ENCODE data around the gene CHRNA3. TPM values are rescaled to one million over a fixed set of nuclear protein-coding genes. Genes with fewer than 3 reads are reported as not detected.

Gene CHRNA3
- total RNA-seq, 1 experiment from 2014 or later = not detected

- ChIA-PET RAD21 (ENCODE audit: low non-redundant PET in 1 of 2, low total read pairs in 2 of 2, uncharacterized antibody in 2 of 2, unreplicated experiment in 2 of 2) (no interaction called here), CTCF (no interaction called here), POLR2A (no interaction called here)
- DNase-seq (ENCODE audit: low read depth, low spot score) = no peak
- Histone ChIP-seq H3K4me1 (ENCODE audit: control insufficient read depth in 1 of 2, insufficient read depth in 2 of 2, low read length in 2 of 2) (peaks cover 2 to 15% of the 10 kb centered on the region in 2 experiments; a peak in 2 of 4 replicates), H3K27ac (ENCODE audit: low read depth, low read length) (no peak overlapping the region), H3K9me2 (ENCODE audit: insufficient read depth) (no peaks in the 10 kb centered on the region), H3K4me2 (ENCODE audit: low read length) (no peak overlapping the region), H3K4me3 (replicated peaks in 1 of 2; ENCODE audit: low read depth in 1 of 2, low read length in 2 of 2) (no peak overlapping the region), H3K9me3 (ENCODE audit: control insufficient read depth in 1 of 2, insufficient read depth in 1 of 2, low read depth in 1 of 2, low read length in 2 of 2) (no peaks in the 10 kb centered on the region), H4K20me1 (ENCODE audit: insufficient read depth) (no peaks in the 10 kb centered on the region), H3K79me2 (ENCODE audit: insufficient read depth, low read length) (no peaks in the 10 kb centered on the region), H3K36me3 (ENCODE audit: control insufficient read depth in 1 of 2, insufficient read depth in 2 of 2, low read length in 2 of 2) (no peaks in the 10 kb centered on the region), H2AFZ (ENCODE audit: low read depth, low read length, poor library complexity, severe bottlenecking) (no peak overlapping the region), H3K27me3 (ENCODE audit: insufficient read depth, low read length) (no peaks in the 10 kb centered on the region), H3K9ac (ENCODE audit: low read length) (no peak overlapping the region)
- TF ChIP-seq POLR2AphosphoS5 (IDR thresholded peaks at IDR 0.05; ENCODE audit: low read depth, low read length) (no peak), TCF7L2 (IDR thresholded peaks at IDR 0.05; ENCODE audit: borderline replicate concordance, extremely low read depth, insufficient read depth, insufficient read length) (no peak), SIN3A (IDR thresholded peaks at IDR 0.05; ENCODE audit: low read depth) (no peak), ATF3 (IDR thresholded peaks at IDR 0.05) (no peak), CBX3 (IDR thresholded peaks at IDR 0.05; ENCODE audit: low read depth) (no peak), ZNF274 (IDR thresholded peaks at IDR 0.05; ENCODE audit: low read depth, low read length) (no peak), YY1 (IDR thresholded peaks at IDR 0.05; ENCODE audit: extremely low read depth, insufficient replicate concordance, low read depth, low read length) (no peak)
- no TSS peak for BruUV-seq (replicated peaks)
- intact Hi-C loops (cut with micrococcal nuclease) = no loop called here
- ATAC-seq = no peak
These were observed 24.2 kb upstream of the CHRNA3 start for GRCh38 chr15:78645009-78645408.

GRCh38 chr15:78642331-78642730 lies 21.5 kb upstream of the CHRNA3 start:
- intact Hi-C loops (cut with micrococcal nuclease) = no loop called here
- Histone ChIP-seq H3K27ac (ENCODE audit: low read depth, low read length) (no peak overlapping the region), H3K9me2 (ENCODE audit: insufficient read depth) (no peaks in the 10 kb centered on the region), H3K9me3 (ENCODE audit: control insufficient read depth in 1 of 2, insufficient read depth in 1 of 2, low read depth in 1 of 2, low read length in 2 of 2) (no peaks in the 10 kb centered on the region), H3K9ac (ENCODE audit: low read length) (no peak overlapping the region), H4K20me1 (ENCODE audit: insufficient read depth) (no peaks in the 10 kb centered on the region), H2AFZ (ENCODE audit: low read depth, low read length, poor library complexity, severe bottlenecking) (no peak overlapping the region), H3K4me1 (ENCODE audit: control insufficient read depth in 1 of 2, insufficient read depth in 2 of 2, low read length in 2 of 2) (peaks cover 2 to 15% of the 10 kb centered on the region in 2 experiments; a peak in 2 of 4 replicates), H3K4me3 (replicated peaks in 1 of 2; ENCODE audit: low read depth in 1 of 2, low read length in 2 of 2) (no peak overlapping the region), H3K36me3 (ENCODE audit: control insufficient read depth in 1 of 2, insufficient read depth in 2 of 2, low read length in 2 of 2) (no peaks in the 10 kb centered on the region), H3K4me2 (ENCODE audit: low read length) (no peak overlapping the region), H3K27me3 (ENCODE audit: insufficient read depth, low read length) (no peaks in the 10 kb centered on the region), H3K79me2 (ENCODE audit: insufficient read depth, low read length) (no peaks in the 10 kb centered on the region)
- ChIA-PET CTCF (no interaction called here), RAD21 (ENCODE audit: low non-redundant PET in 1 of 2, low total read pairs in 2 of 2, uncharacterized antibody in 2 of 2, unreplicated experiment in 2 of 2) (no interaction called here), POLR2A (interaction anchor here (0.7 kb wide), 1 partner anchor 42 kb away, joined by 3 read pairs; no protein-coding TSS in a partner anchor)
- ATAC-seq (no peak), DNase-seq (ENCODE audit: low read depth, low spot score) (no peak)
- no peak for TF ChIP-seq ZNF274 (IDR thresholded peaks at IDR 0.05; ENCODE audit: low read depth, low read length)
- no peak for TF ChIP-seq RAD21 (IDR thresholded peaks at IDR 0.05; ENCODE audit: low read depth)
- TF ChIP-seq ZFX (IDR thresholded peaks at IDR 0.05) = no peak
- no peak for TF ChIP-seq FOSL1 (IDR thresholded peaks at IDR 0.05; ENCODE audit: low read depth)
- TF ChIP-seq POLR2AphosphoS5 (IDR thresholded peaks at IDR 0.05; ENCODE audit: low read depth, low read length) = no peak
- no peak for TF ChIP-seq SP1 (IDR thresholded peaks at IDR 0.05; ENCODE audit: low read depth)
- no TSS peak for BruUV-seq (replicated peaks)

All from HCT116 (cell line).